CD4-positive, alpha-beta T cell treated with Interleukin-21 for 1 hour (primary cell): Measurements from ENCODE around the gene MYLK.
"Not testable (repeated sequence)": the region's sequence is repeated elsewhere in the genome, so short reads cannot be mapped to it uniquely, and the experiment has no call there.

Experiments
- DNase-seq: peaks from one replicate; pipeline ENCODE4 v3.0.0-alpha.2; 2020

Gene MYLK

GRCh38 chr3:123739754-123740153 lies 144.4 kb downstream of the MYLK start:
- DNase-seq = no peak

- no peak for DNase-seq
Observed at GRCh38 chr3:123739106-123739505, 145.0 kb downstream of the MYLK start.

GRCh38 chr3:123738522-123738921 lies 145.6 kb downstream of the MYLK start:
- not testable (repeated sequence) for DNase-seq

GRCh38 chr3:123737168-123737567 lies 147.0 kb downstream of the MYLK start:
- no peak for DNase-seq

GRCh38 chr3:123735456-123735855 lies 148.7 kb downstream of the MYLK start:
- DNase-seq = no peak

GRCh38 chr3:123734527-123734902 lies 149.6 kb downstream of the MYLK start:
- no peak for DNase-seq

- no peak for DNase-seq
Observed at GRCh38 chr3:123733805-123734526, 150.2 kb downstream of the MYLK start.

GRCh38 chr3:123733341-123733740 lies 150.8 kb downstream of the MYLK start:
- no peak for DNase-seq

- DNase-seq = no peak
Observed at GRCh38 chr3:123732447-123732846, 151.7 kb downstream of the MYLK start.

- DNase-seq = no peak
Observed at GRCh38 chr3:123730829-123731228, 153.3 kb downstream of the MYLK start.

- no peak for DNase-seq
Observed at GRCh38 chr3:123728991-123729390, 155.1 kb downstream of the MYLK start.

GRCh38 chr3:123728014-123728413 lies 156.1 kb downstream of the MYLK start:
- DNase-seq = no peak

GRCh38 chr3:123725652-123726400 lies 158.3 kb downstream of the MYLK start:
- DNase-seq = no peak

- no peak for DNase-seq
Observed at GRCh38 chr3:123724306-123724705, 159.8 kb downstream of the MYLK start.

GRCh38 chr3:123723522-123724168 lies 160.5 kb downstream of the MYLK start:
- DNase-seq = peak; percentile 56

GRCh38 chr3:123723070-123723469 lies 161.1 kb downstream of the MYLK start:
- DNase-seq = no peak

- DNase-seq = no peak
Observed at GRCh38 chr3:123722456-123722855, 161.7 kb downstream of the MYLK start.

- DNase-seq = no peak
Observed at GRCh38 chr3:123722021-123722420, 162.1 kb downstream of the MYLK start.

- not testable (repeated sequence) for DNase-seq
Observed at GRCh38 chr3:123721095-123721689, 162.9 kb downstream of the MYLK start.

- no peak for DNase-seq
Observed at GRCh38 chr3:123720638-123721037, 163.5 kb downstream of the MYLK start.

- DNase-seq = no peak
Observed at GRCh38 chr3:123719862-123720453, 164.2 kb downstream of the MYLK start.

- DNase-seq = peak; percentile 27
Observed at GRCh38 chr3:123719061-123719756, 164.9 kb downstream of the MYLK start.
